ENCODE results near the gene PRKCH. TPM values are rescaled to one million over a fixed set of nuclear protein-coding genes. Genes with fewer than 3 reads are reported as not detected.
A peak's percentile ranks its signal among the peaks of the same experiment; 100 is the strongest.

PRKCH gene
- polyA plus RNA-seq (2013, experiment 1 of 2) = 0.58 TPM
- polyA plus RNA-seq (2013, experiment 2 of 2) = 0.30 TPM

GRCh38 chr14:61321385-61322010 lies at the start of gene PRKCH:
PRKCH (plus strand) TSS chr14:61321579; CDS start chr14:61322102, 523 bp downstream.
- Histone ChIP-seq H3K4ac (ENCODE audit: low read depth in 1 of 2, low read length in 2 of 2) (no peak within 1 kb of the TSS), H3K9me3 (ENCODE audit: control insufficient read depth, low read length) (peaks cover 5% of the 10 kb centered on the region), H3K4me2 (ENCODE audit: low read length, poor library complexity, severe bottlenecking) (peak within 1 kb of the TSS; percentile 59), H2BK120ac (ENCODE audit: low read depth, low read length) (no peak within 1 kb of the TSS), H3K18ac (ENCODE audit: low read depth in 1 of 2, low read length in 2 of 2) (no peak within 1 kb of the TSS), H3K14ac (ENCODE audit: low read length in 2 of 2) (no peak within 1 kb of the TSS), H3K4me1 (ENCODE audit: control insufficient read depth, insufficient read depth, low read depth, low read length) (peaks cover 12% of the 10 kb centered on the region), H3K4me3 (ENCODE audit: insufficient read depth in 1 of 2, low read depth in 1 of 2, low read length in 2 of 2) (peak within 1 kb of the TSS; percentile 66 to 76), H4K8ac (ENCODE audit: low read length) (no peak within 1 kb of the TSS), H2AK5ac (ENCODE audit: low read length, severe bottlenecking) (no peak within 1 kb of the TSS), H4K91ac (ENCODE audit: low read length) (no peak within 1 kb of the TSS), H3K27ac (ENCODE audit: low read length, poor library complexity, severe bottlenecking) (no peak within 1 kb of the TSS), H2AFZ (ENCODE audit: low read depth, low read length) (peak within 1 kb of the TSS; percentile 20), H3K9ac (ENCODE audit: low read length) (peak within 1 kb of the TSS; percentile 45), H2BK5ac (ENCODE audit: low read depth, low read length, poor library complexity, severe bottlenecking) (no peak within 1 kb of the TSS), H3K79me1 (replicated peaks; ENCODE audit: low read length, poor library complexity, severe bottlenecking) (no peaks in the 10 kb centered on the region), H2BK15ac (ENCODE audit: low read depth, poor library complexity, severe bottlenecking) (no peak within 1 kb of the TSS), H3K36me3 (ENCODE audit: control insufficient read depth in 1 of 2, insufficient read depth in 2 of 2, low read depth in 1 of 2, low read length in 2 of 2) (no peaks in the 10 kb centered on the region), H3K27me3 (ENCODE audit: control insufficient read depth in 1 of 2, insufficient read depth in 1 of 2, low read length in 2 of 2) (peaks cover 18 to 83% of the 10 kb centered on the region in 2 experiments), H2BK12ac (ENCODE audit: low read length in 2 of 2) (no peak within 1 kb of the TSS), H3K23ac (ENCODE audit: low read length in 2 of 2) (no peak within 1 kb of the TSS)
- under 1% methylated on average over 51 of the region's 66 CpGs for WGBS
- peak; percentile 17 for DNase-seq

DNA sequence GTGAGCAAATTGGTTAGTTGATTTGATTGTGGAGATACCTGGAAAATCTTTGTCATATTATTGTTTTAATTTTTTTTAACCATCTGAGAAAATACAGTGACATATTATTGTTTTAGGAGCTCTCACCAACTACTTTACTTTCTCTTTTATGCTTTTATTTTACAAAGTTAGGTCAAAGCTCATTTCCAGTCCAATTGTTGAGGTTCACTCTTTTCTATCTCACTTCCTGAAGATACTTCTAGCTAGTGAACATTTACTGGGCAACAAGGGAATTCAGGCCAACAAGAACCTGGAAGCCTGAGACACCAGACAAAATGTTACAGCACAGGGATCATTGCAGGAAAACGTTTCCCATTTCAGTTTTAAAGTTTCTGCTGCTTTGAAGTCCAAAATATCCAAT lies 44.1 kb upstream of the PRKCH start:
- no CpG with 5 or more reads among the region's 1 CpG for WGBS

GRCh38 chr14:61277784-61278183 lies 43.6 kb upstream of the PRKCH start:
- DNase-seq = no peak
- Histone ChIP-seq H4K91ac (ENCODE audit: low read length) (no peak overlapping the region), H2BK5ac (ENCODE audit: low read depth, low read length, poor library complexity, severe bottlenecking) (no peak overlapping the region), H3K18ac (ENCODE audit: low read depth in 1 of 2, low read length in 2 of 2) (no peak overlapping the region), H2AFZ (ENCODE audit: low read depth, low read length) (no peak overlapping the region), H3K36me3 (ENCODE audit: control insufficient read depth in 1 of 2, insufficient read depth in 2 of 2, low read depth in 1 of 2, low read length in 2 of 2) (peaks cover 0 to 8% of the 10 kb centered on the region in 2 experiments), H4K8ac (ENCODE audit: low read length) (no peak overlapping the region), H2BK120ac (ENCODE audit: low read depth, low read length) (no peak overlapping the region), H3K14ac (ENCODE audit: low read length in 2 of 2) (no peak overlapping the region), H3K9ac (ENCODE audit: low read length) (no peak overlapping the region), H3K4me1 (ENCODE audit: control insufficient read depth, insufficient read depth, low read depth, low read length) (peaks cover 11% of the 10 kb centered on the region), H3K23ac (ENCODE audit: low read length in 2 of 2) (no peak overlapping the region), H3K27me3 (ENCODE audit: control insufficient read depth in 1 of 2, insufficient read depth in 1 of 2, low read length in 2 of 2) (peaks cover 0 to 30% of the 10 kb centered on the region in 2 experiments), H2AK5ac (ENCODE audit: low read length, severe bottlenecking) (no peak overlapping the region), H3K79me1 (replicated peaks; ENCODE audit: low read length, poor library complexity, severe bottlenecking) (no peaks in the 10 kb centered on the region), H2BK15ac (ENCODE audit: low read depth, poor library complexity, severe bottlenecking) (no peak overlapping the region), H3K27ac (ENCODE audit: low read length, poor library complexity, severe bottlenecking) (no peak overlapping the region), H3K4me2 (ENCODE audit: low read length, poor library complexity, severe bottlenecking) (no peak overlapping the region), H2BK12ac (ENCODE audit: low read length in 2 of 2) (no peak overlapping the region), H3K4me3 (ENCODE audit: insufficient read depth in 1 of 2, low read depth in 1 of 2, low read length in 2 of 2) (no peak overlapping the region), H3K4ac (ENCODE audit: low read depth in 1 of 2, low read length in 2 of 2) (no peak overlapping the region), H3K9me3 (ENCODE audit: control insufficient read depth, low read length) (no peaks in the 10 kb centered on the region)
- WGBS = 82% methylated on average over 4 of the region's 4 CpGs

More for the DNA sequence above, 44.1 kb upstream of the PRKCH start:
- no peak overlapping the region for H2AK5ac ChIP-seq (ENCODE audit: low read length, severe bottlenecking)
- no peak overlapping the region for H2BK120ac ChIP-seq (ENCODE audit: low read depth, low read length)
- peaks cover 0 to 30% of the 10 kb centered on the region in 2 experiments for H3K27me3 ChIP-seq (ENCODE audit: control insufficient read depth in 1 of 2, insufficient read depth in 1 of 2, low read length in 2 of 2)
- peaks cover 11% of the 10 kb centered on the region for H3K4me1 ChIP-seq (ENCODE audit: control insufficient read depth, insufficient read depth, low read depth, low read length)
- H3K4me3 ChIP-seq (ENCODE audit: insufficient read depth in 1 of 2, low read depth in 1 of 2, low read length in 2 of 2) = no peak overlapping the region
- no peak overlapping the region for H3K4ac ChIP-seq (ENCODE audit: low read depth in 1 of 2, low read length in 2 of 2)
- no peak overlapping the region for H3K18ac ChIP-seq (ENCODE audit: low read depth in 1 of 2, low read length in 2 of 2)
- H4K91ac ChIP-seq (ENCODE audit: low read length) = no peak overlapping the region
- no peak overlapping the region for H2AFZ ChIP-seq (ENCODE audit: low read depth, low read length)
- H2BK15ac ChIP-seq (ENCODE audit: low read depth, poor library complexity, severe bottlenecking) = no peak overlapping the region
- H3K14ac ChIP-seq (ENCODE audit: low read length in 2 of 2) = no peak overlapping the region
- H3K36me3 ChIP-seq (ENCODE audit: control insufficient read depth in 1 of 2, insufficient read depth in 2 of 2, low read depth in 1 of 2, low read length in 2 of 2) = peaks cover 0 to 8% of the 10 kb centered on the region in 2 experiments
- H3K4me2 ChIP-seq (ENCODE audit: low read length, poor library complexity, severe bottlenecking) = no peak overlapping the region
- no peak overlapping the region for H2BK5ac ChIP-seq (ENCODE audit: low read depth, low read length, poor library complexity, severe bottlenecking)
- no peak overlapping the region for H3K23ac ChIP-seq (ENCODE audit: low read length in 2 of 2)
- H4K8ac ChIP-seq (ENCODE audit: low read length) = no peak overlapping the region
- DNase-seq = no peak
- no peak overlapping the region for H3K9ac ChIP-seq (ENCODE audit: low read length)
- no peaks in the 10 kb centered on the region for H3K79me1 ChIP-seq (replicated peaks; ENCODE audit: low read length, poor library complexity, severe bottlenecking)
- H3K27ac ChIP-seq (ENCODE audit: low read length, poor library complexity, severe bottlenecking) = no peak overlapping the region
- no peaks in the 10 kb centered on the region for H3K9me3 ChIP-seq (ENCODE audit: control insufficient read depth, low read length)
- no peak overlapping the region for H2BK12ac ChIP-seq (ENCODE audit: low read length in 2 of 2)

DNA sequence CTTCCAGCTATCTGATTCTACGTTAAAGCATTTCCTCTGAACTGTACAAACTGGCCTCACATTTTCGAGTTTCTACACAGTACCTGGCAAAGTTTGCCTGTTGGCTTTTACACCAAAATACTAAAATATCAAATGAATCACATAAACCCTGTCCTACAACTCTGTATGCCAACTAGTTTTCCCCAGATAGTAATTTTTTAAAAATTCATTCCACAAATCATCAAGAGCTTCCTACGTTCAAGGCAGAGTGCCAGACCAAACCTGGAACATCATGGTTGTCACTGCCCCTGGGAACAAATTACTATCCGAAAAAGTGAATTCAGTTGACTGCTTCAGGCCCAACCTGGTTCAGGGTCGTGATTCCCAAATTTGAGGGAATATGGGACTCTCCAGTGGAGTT lies 42.3 kb upstream of the PRKCH start:
- H3K9me3 ChIP-seq (ENCODE audit: control insufficient read depth, low read length) = no peaks in the 10 kb centered on the region
- H4K91ac ChIP-seq (ENCODE audit: low read length) = no peak overlapping the region
- H3K4me2 ChIP-seq (ENCODE audit: low read length, poor library complexity, severe bottlenecking) = no peak overlapping the region
- no peak overlapping the region for H2AK5ac ChIP-seq (ENCODE audit: low read length, severe bottlenecking)
- no peak overlapping the region for H2BK12ac ChIP-seq (ENCODE audit: low read length in 2 of 2)
- no peak overlapping the region for H3K4me3 ChIP-seq (ENCODE audit: insufficient read depth in 1 of 2, low read depth in 1 of 2, low read length in 2 of 2)
- H2BK5ac ChIP-seq (ENCODE audit: low read depth, low read length, poor library complexity, severe bottlenecking) = no peak overlapping the region
- H3K36me3 ChIP-seq (ENCODE audit: control insufficient read depth in 1 of 2, insufficient read depth in 2 of 2, low read depth in 1 of 2, low read length in 2 of 2) = peaks cover 0 to 8% of the 10 kb centered on the region in 2 experiments
- H3K9ac ChIP-seq (ENCODE audit: low read length) = no peak overlapping the region
- WGBS = 80% methylated on average over 5 of the region's 5 CpGs
- H2BK15ac ChIP-seq (ENCODE audit: low read depth, poor library complexity, severe bottlenecking) = no peak overlapping the region
- no peak overlapping the region for H3K27ac ChIP-seq (ENCODE audit: low read length, poor library complexity, severe bottlenecking)
- H3K4ac ChIP-seq (ENCODE audit: low read depth in 1 of 2, low read length in 2 of 2) = no peak overlapping the region
- no peak overlapping the region for H2AFZ ChIP-seq (ENCODE audit: low read depth, low read length)
- no peak overlapping the region for H3K14ac ChIP-seq (ENCODE audit: low read length in 2 of 2)
- DNase-seq = no peak
- H3K23ac ChIP-seq (ENCODE audit: low read length in 2 of 2) = no peak overlapping the region
- H3K27me3 ChIP-seq (ENCODE audit: control insufficient read depth in 1 of 2, insufficient read depth in 1 of 2, low read length in 2 of 2) = peaks cover 0 to 22% of the 10 kb centered on the region in 2 experiments
- no peak overlapping the region for H3K18ac ChIP-seq (ENCODE audit: low read depth in 1 of 2, low read length in 2 of 2)
- no peak overlapping the region for H4K8ac ChIP-seq (ENCODE audit: low read length)
- no peak overlapping the region for H2BK120ac ChIP-seq (ENCODE audit: low read depth, low read length)
- no peaks in the 10 kb centered on the region for H3K79me1 ChIP-seq (replicated peaks; ENCODE audit: low read length, poor library complexity, severe bottlenecking)
- H3K4me1 ChIP-seq (ENCODE audit: control insufficient read depth, insufficient read depth, low read depth, low read length) = peaks cover 11% of the 10 kb centered on the region

Measured in mesenchymal stem cell (in vitro differentiated cells and primary cell).